H9 (cell line): ENCODE data around the gene LDB2. TPM values are rescaled to one million over a fixed set of nuclear protein-coding genes. Genes with fewer than 3 reads are reported as not detected.

Experiments
- DNase-seq: peaks from one replicate; pipeline ENCODE4 v3.0.0-alpha.2; 2017
- H2AFZ ChIP-seq: one replicate; pipeline ENCODE4 v1.6.1; 2013; ENCODE audit warnings: mild to moderate bottlenecking, low read length, control low read depth, moderate library complexity
- H2AK5ac ChIP-seq: 2 replicates; pipeline ENCODE4 v1.6.1; 2013; ENCODE audit warnings: low read length, control low read depth, mixed read lengths; ENCODE audit not compliant: insufficient read length
- H2BK120ac ChIP-seq: one replicate; pipeline ENCODE4 v1.6.1; 2013; ENCODE audit warnings: low read depth, mild to moderate bottlenecking, low read length, control low read depth, inconsistent platforms; ENCODE audit not compliant: poor library complexity, severe bottlenecking
- H2BK12ac ChIP-seq: 2 replicates; pipeline ENCODE4 v1.6.1; 2013; ENCODE audit warnings: low read length, control low read depth, mixed read lengths, low read depth; ENCODE audit not compliant: insufficient read length
- H2BK15ac ChIP-seq: 2 replicates; pipeline ENCODE4 v1.6.1; 2013; ENCODE audit warnings: low read depth, low read length, control low read depth
- H2BK20ac ChIP-seq: one replicate; pipeline ENCODE4 v1.6.1; 2013; ENCODE audit warnings: low read depth, mild to moderate bottlenecking, low read length, control low read depth, inconsistent platforms; ENCODE audit not compliant: poor library complexity, severe bottlenecking
- H2BK5ac ChIP-seq: 2 replicates; pipeline ENCODE4 v1.6.1; 2013; ENCODE audit warnings: low read length, control low read depth, mixed read lengths; ENCODE audit not compliant: insufficient read length
- H3K14ac ChIP-seq: 2 replicates; pipeline ENCODE4 v1.6.1; 2013; ENCODE audit warnings: low read length, control low read depth; ENCODE audit not compliant: insufficient read depth
- H3K18ac ChIP-seq: 2 replicates; pipeline ENCODE4 v1.6.1; 2013; ENCODE audit warnings: low read depth, mild to moderate bottlenecking, mixed read lengths, low read length, control low read depth; ENCODE audit not compliant: insufficient read length
- H3K23ac ChIP-seq: 2 replicates; pipeline ENCODE4 v1.6.1; 2013; ENCODE audit warnings: low read length, control low read depth, mixed read lengths, low read depth; ENCODE audit not compliant: insufficient read length
- H3K23me2 ChIP-seq: 2 replicates; pipeline ENCODE4 v1.6.1; 2013; ENCODE audit warnings: low read depth, mild to moderate bottlenecking, mixed read lengths, low read length, control low read depth; ENCODE audit not compliant: insufficient read length, poor library complexity, severe bottlenecking
- H3K27ac ChIP-seq: 2 replicates; pipeline ENCODE4 v1.5.1; 2013; ENCODE audit warnings: low read length, control low read depth, mixed read lengths, low read depth; ENCODE audit not compliant: insufficient read length
- H3K27me3 ChIP-seq: 2 replicates; pipeline ENCODE4 v1.6.1; 2013; ENCODE audit warnings: low read length, control low read depth, inconsistent platforms; ENCODE audit not compliant: insufficient read depth
- H3K4ac ChIP-seq: 2 replicates; pipeline ENCODE4 v1.6.1; 2013; ENCODE audit warnings: low read depth, mild to moderate bottlenecking, control low read depth, inconsistent platforms, low read length, moderate library complexity
- H3K4me1 ChIP-seq: 2 replicates; pipeline ENCODE4 v1.6.1; 2013; ENCODE audit warnings: low read length, control low read depth, inconsistent platforms; ENCODE audit not compliant: insufficient read depth
- H3K4me2 ChIP-seq: 2 replicates; pipeline ENCODE4 v1.6.1; 2013; ENCODE audit warnings: low read length, control low read depth, mixed read lengths; ENCODE audit not compliant: insufficient read length, insufficient read depth
- H3K56ac ChIP-seq: 2 replicates; pipeline ENCODE4 v1.6.1; 2013; ENCODE audit warnings: low read depth, mild to moderate bottlenecking, mixed read lengths, low read length, control low read depth; ENCODE audit not compliant: insufficient read length
- H3K79me1 ChIP-seq: 2 replicates; pipeline ENCODE4 v1.6.1; 2013; ENCODE audit warnings: low read depth, mild to moderate bottlenecking, moderate library complexity, low read length, control low read depth, inconsistent platforms; ENCODE audit not compliant: insufficient read depth, poor library complexity, severe bottlenecking
- H3K79me2 ChIP-seq: 2 replicates; pipeline ENCODE4 v1.6.1; 2013; ENCODE audit warnings: low read length, control low read depth, inconsistent platforms; ENCODE audit not compliant: insufficient read depth
- H3K9ac ChIP-seq: 2 replicates; pipeline ENCODE4 v1.6.1; 2013; ENCODE audit warnings: low read length, control low read depth, mixed read lengths; ENCODE audit not compliant: insufficient read length; ENCODE audit errors: extremely low read depth
- H3K9me3 ChIP-seq: one replicate; pipeline ENCODE4 v1.6.1; 2013; ENCODE audit warnings: low read depth, low read length, inconsistent platforms; ENCODE audit not compliant: control insufficient read depth
- H3T11ph ChIP-seq: one replicate; pipeline ENCODE4 v1.6.1; 2013; ENCODE audit warnings: mild to moderate bottlenecking, low read length, control low read depth, inconsistent platforms
- H4K20me1 ChIP-seq: one replicate; pipeline ENCODE4 v1.6.1; 2013; ENCODE audit not compliant: control insufficient read depth, insufficient read length, insufficient read depth
- H4K5ac ChIP-seq: 2 replicates; pipeline ENCODE4 v1.6.1; 2013; ENCODE audit warnings: low read depth, mild to moderate bottlenecking, mixed read lengths, low read length, control low read depth; ENCODE audit not compliant: insufficient read length
- H4K8ac ChIP-seq: replicated peaks from 2 replicates; pipeline ENCODE4 v1.6.1; 2013; ENCODE audit warnings: low read length, control low read depth, mixed read lengths, low read depth; ENCODE audit not compliant: insufficient read length
- H4K91ac ChIP-seq: 2 replicates; pipeline ENCODE4 v1.6.1; 2013; ENCODE audit warnings: low read depth, mild to moderate bottlenecking, moderate library complexity, mixed read lengths, low read length, control low read depth; ENCODE audit not compliant: insufficient read length
- H3K27ac Mint-ChIP-seq, 3 experiments: 2 replicates in 2 of 3; 3 replicates in 1 of 3; pipeline ENCODE4 v1.8.0; 2020 to 2021; ENCODE audit warnings: mixed read lengths in 3 of 3, mild to moderate bottlenecking in 1 of 3, moderate library complexity in 1 of 3
- H3K27me3 Mint-ChIP-seq: 2 replicates; pipeline ENCODE4 v1.8.0; 2021; ENCODE audit warnings: low read depth, mild to moderate bottlenecking, moderate library complexity, mixed read lengths
- H3K36me3 Mint-ChIP-seq, 3 experiments: 2 replicates in 2 of 3; 3 replicates in 1 of 3; pipeline ENCODE4 v1.8.0; 2020 to 2021; ENCODE audit warnings: low read depth in 3 of 3, mixed read lengths in 3 of 3; ENCODE audit not compliant: insufficient read depth in 1 of 3
- H3K4me1 Mint-ChIP-seq, 2 experiments: 2 replicates each; pipeline ENCODE4 v1.8.0; 2020; ENCODE audit warnings: mixed read lengths in 2 of 2
- H3K4me3 Mint-ChIP-seq, 2 experiments: 2 replicates in 1 of 2; 3 replicates in 1 of 2; pipeline ENCODE4 v1.8.0; 2020 to 2021; ENCODE audit warnings: mild to moderate bottlenecking in 2 of 2, mixed read lengths in 2 of 2, moderate library complexity in 1 of 2
- H3K9me3 Mint-ChIP-seq, 2 experiments: 2 replicates in 1 of 2; 3 replicates in 1 of 2; pipeline ENCODE4 v1.8.0; 2020; ENCODE audit warnings: mild to moderate bottlenecking in 2 of 2, mixed read lengths in 2 of 2, moderate library complexity in 1 of 2
- CTCF ChIP-seq: fragments of 200-600 bp; sonication (generic); conservative IDR thresholded peaks from 3 replicates; pipeline ENCODE4 v1.8.0; 2021; ENCODE audit warnings: antibody characterized with exemption, mild to moderate bottlenecking
- WGBS: extraction: QIAGEN DNeasy Blood & Tissue Kit; methylation state at CpG from one replicate; pipeline ENCODE4 v1.1.7; 2013; ENCODE audit warnings: missing lambda C conversion rate, low lambda C conversion rate, mixed read lengths; ENCODE audit not compliant: insufficient read length; ENCODE audit errors: extremely low coverage; 5-methylcytosine and 5-hydroxymethylcytosine counted together
- total RNA-seq: library from RNA; stranded (reverse); gene quantifications from 2 replicates; pipeline ENCODE4 v1.2.1, GENCODE V29; 2021

Gene LDB2
- total RNA-seq, 1 experiment from 2014 or later = 22.5 TPM

DNA sequence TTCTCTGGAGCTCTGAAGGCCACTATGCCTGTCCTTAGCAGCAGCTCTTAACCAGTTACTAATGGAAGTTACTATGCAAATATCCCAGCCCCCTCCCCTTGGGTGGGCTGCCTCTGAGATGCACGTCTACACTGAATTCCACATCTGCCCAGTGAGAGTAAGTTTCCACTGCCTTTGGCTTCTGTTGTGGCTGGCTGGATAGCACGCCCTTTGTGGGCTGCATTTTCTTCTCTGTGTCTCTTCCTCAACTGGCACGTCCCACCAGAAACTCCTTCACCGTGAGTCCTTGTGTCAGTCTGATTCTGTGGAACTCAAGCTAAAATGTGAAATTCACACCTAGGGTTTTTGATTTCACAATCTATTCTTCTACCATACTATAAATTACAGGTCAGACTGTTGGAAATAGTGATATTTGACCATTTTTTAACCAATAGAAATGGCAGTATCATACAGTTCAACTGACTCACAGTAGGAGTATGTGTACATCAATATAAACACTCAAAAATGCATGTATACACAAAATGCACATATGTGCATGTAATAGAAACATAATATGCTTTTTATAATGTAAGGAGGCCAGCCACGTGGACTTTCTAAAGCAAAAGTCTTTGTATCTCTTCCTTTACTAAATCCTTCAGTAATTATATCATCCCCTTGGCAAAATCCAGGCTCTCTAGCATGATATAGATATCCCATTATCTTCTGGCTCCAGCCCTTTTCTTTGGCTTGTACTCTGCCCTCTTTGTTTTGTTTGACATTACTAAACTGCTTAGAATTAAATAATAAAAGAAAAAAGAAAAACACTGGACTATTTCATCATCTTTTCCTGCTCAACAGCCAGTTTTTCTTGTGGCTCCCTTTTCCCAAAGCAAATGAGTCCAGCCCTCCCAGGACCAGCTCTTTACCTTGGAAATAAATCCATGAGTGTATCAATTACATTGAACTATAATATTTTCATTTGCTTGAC lies 33.2 kb upstream of the LDB2 start:
- Histone ChIP-seq H3K23ac (no peak overlapping the region), H4K20me1 (no peaks in the 10 kb centered on the region), H3K9ac (no peak overlapping the region), H3T11ph (no peak overlapping the region), H3K4ac (no peak overlapping the region), H3K27me3 (no peaks in the 10 kb centered on the region), H3K27ac (no peak overlapping the region), H3K56ac (no peak overlapping the region), H3K79me1 (no peaks in the 10 kb centered on the region), H4K91ac (no peak overlapping the region), H2BK20ac (no peak overlapping the region), H4K5ac (no peak overlapping the region), H2AFZ (no peak overlapping the region), H3K23me2 (no peaks in the 10 kb centered on the region), H3K14ac (no peak overlapping the region), H3K79me2 (no peaks in the 10 kb centered on the region), H4K8ac (no peak overlapping the region), H3K9me3 (no peaks in the 10 kb centered on the region), H2AK5ac (no peak overlapping the region), H3K4me1 (peaks cover 6% of the 10 kb centered on the region; the same call in 1 of the 2 replicates), H2BK120ac (no peak overlapping the region), H2BK15ac (no peak overlapping the region), H2BK5ac (no peak overlapping the region), H3K4me2 (no peak overlapping the region), H2BK12ac (no peak overlapping the region), H3K18ac (no peak overlapping the region)
- Mint-ChIP-seq H3K4me3 (no peak overlapping the region), H3K4me1 (peaks cover 14 to 27% of the 10 kb centered on the region in 2 experiments), H3K36me3 (no peaks in the 10 kb centered on the region), H3K27me3 (no peaks in the 10 kb centered on the region; the same call in 1 of the 2 replicates), H3K9me3 (no peaks in the 10 kb centered on the region), H3K27ac (no peak overlapping the region)
- DNase-seq = no peak
- no CpG with 5 or more reads among the region's 5 CpGs for WGBS
- no peak for TF ChIP-seq CTCF
